Measurements from ENCODE around the gene ADAM23.

ADAM23 gene

GRCh38 chr2:206463685-206464084, 20.4 kb downstream of the ADAM23 start:
- Histone ChIP-seq H3K27me3 (ENCODE audit: insufficient read depth, low read depth, severe bottlenecking) (no peaks in the 10 kb centered on the region), H3K27ac (no peak overlapping the region), H3K9me3 (ENCODE audit: severe bottlenecking) (no peaks in the 10 kb centered on the region), H3K36me3 (no peaks in the 10 kb centered on the region), H3K4me3 (ENCODE audit: low read depth, low read length) (no peak overlapping the region)
- TF ChIP-seq CTCF (IDR thresholded peaks at IDR 0.05; ENCODE audit: low read depth, low read length): no peak
- no peak for DNase-seq

GRCh38 chr2:206464597-206464996, 21.3 kb downstream of the ADAM23 start:
- no peak for DNase-seq
- no peak for TF ChIP-seq CTCF (IDR thresholded peaks at IDR 0.05; ENCODE audit: low read depth, low read length)
- Histone ChIP-seq H3K4me3 (ENCODE audit: low read depth, low read length) (no peak overlapping the region), H3K36me3 (no peaks in the 10 kb centered on the region), H3K27me3 (ENCODE audit: insufficient read depth, low read depth, severe bottlenecking) (no peaks in the 10 kb centered on the region), H3K27ac (no peak overlapping the region), H3K9me3 (ENCODE audit: severe bottlenecking) (no peaks in the 10 kb centered on the region)

- Histone ChIP-seq H3K27ac (no peak overlapping the region), H3K27me3 (ENCODE audit: insufficient read depth, low read depth, severe bottlenecking) (no peaks in the 10 kb centered on the region), H3K36me3 (no peaks in the 10 kb centered on the region), H3K9me3 (ENCODE audit: severe bottlenecking) (no peaks in the 10 kb centered on the region), H3K4me3 (ENCODE audit: low read depth, low read length) (no peak overlapping the region)
- DNase-seq: no peak
- no peak for TF ChIP-seq CTCF (IDR thresholded peaks at IDR 0.05; ENCODE audit: low read depth, low read length)
Observed at GRCh38 chr2:206471524-206472062, 28.3 kb downstream of the ADAM23 start.

- no peak overlapping the region for H3K4me3 ChIP-seq (ENCODE audit: low read depth, low read length)
- H3K27me3 ChIP-seq (ENCODE audit: insufficient read depth, low read depth, severe bottlenecking): no peaks in the 10 kb centered on the region
Observed at GRCh38 chr2:206472094-206472493, 28.8 kb downstream of the ADAM23 start.

GRCh38 chr2:206474099-206474498, 30.8 kb downstream of the ADAM23 start:
- TF ChIP-seq CTCF (IDR thresholded peaks at IDR 0.05; ENCODE audit: low read depth, low read length): no peak
- no peak overlapping the region for H3K27ac ChIP-seq
- H3K9me3 ChIP-seq (ENCODE audit: severe bottlenecking): no peaks in the 10 kb centered on the region
- H3K27me3 ChIP-seq (ENCODE audit: insufficient read depth, low read depth, severe bottlenecking): no peaks in the 10 kb centered on the region
- no peak for DNase-seq
- no peak overlapping the region for H3K4me3 ChIP-seq (ENCODE audit: low read depth, low read length)
- H3K36me3 ChIP-seq: no peaks in the 10 kb centered on the region

More at GRCh38 chr2:206472094-206472493, 28.8 kb downstream of the ADAM23 start:
- Histone ChIP-seq H3K9me3 (ENCODE audit: severe bottlenecking) (no peaks in the 10 kb centered on the region), H3K27ac (no peak overlapping the region), H3K36me3 (no peaks in the 10 kb centered on the region)
- no peak for DNase-seq
- no peak for TF ChIP-seq CTCF (IDR thresholded peaks at IDR 0.05; ENCODE audit: low read depth, low read length)

GRCh38 chr2:206477296-206477695, 34.0 kb downstream of the ADAM23 start:
- Histone ChIP-seq H3K36me3 (no peaks in the 10 kb centered on the region), H3K27me3 (ENCODE audit: insufficient read depth, low read depth, severe bottlenecking) (no peaks in the 10 kb centered on the region), H3K4me3 (ENCODE audit: low read depth, low read length) (no peak overlapping the region), H3K9me3 (ENCODE audit: severe bottlenecking) (no peaks in the 10 kb centered on the region), H3K27ac (no peak overlapping the region)
- no peak for TF ChIP-seq CTCF (IDR thresholded peaks at IDR 0.05; ENCODE audit: low read depth, low read length)
- no peak for DNase-seq
